ENCODE data around the gene FRY. TPM values are rescaled to one million over a fixed set of nuclear protein-coding genes. Genes with fewer than 3 reads are reported as not detected.

The FRY gene
- total and polyA plus RNA-seq, 2 of the 13 experiments (the other 11 are each of a cell fraction or from before 2014, with no cell fraction given) = 8.2 to 13.1 TPM

DNA sequence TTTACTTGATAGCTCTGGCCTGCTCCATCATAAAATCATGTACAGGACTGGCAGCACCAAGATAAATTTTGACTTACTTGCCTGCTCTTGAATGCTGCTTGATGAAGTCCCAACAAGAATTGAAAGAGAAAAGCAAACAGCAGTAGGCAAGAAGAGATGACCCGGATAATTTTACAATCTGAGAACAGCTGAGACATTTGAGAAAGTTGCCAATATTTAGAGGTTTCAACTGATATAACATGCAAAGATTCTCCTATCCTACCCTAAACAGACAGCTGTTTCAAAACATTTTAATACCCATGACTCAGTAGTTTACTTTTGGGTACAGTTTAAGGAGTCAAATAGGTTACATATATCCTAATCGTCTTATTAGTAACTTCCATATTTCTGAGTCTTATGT lies 5.9 kb downstream of the FRY start:
- Histone ChIP-seq H3K79me2 (ENCODE audit: insufficient read depth, low read length) (peaks cover 36% of the 10 kb centered on the region), H3K4me3 (replicated peaks in 1 of 3; ENCODE audit: insufficient read depth in 1 of 3, low read depth in 2 of 3, low read length in 3 of 3) (no peak overlapping the region), H4K20me1 (ENCODE audit: insufficient read depth, low read length) (no peaks in the 10 kb centered on the region), H3K36me3 (replicated peaks in 1 of 2; ENCODE audit: control insufficient read depth in 1 of 2, insufficient read depth in 2 of 2, low read length in 2 of 2) (peaks cover 5 to 6% of the 10 kb centered on the region in 2 experiments; a peak in 4 of 5 replicates), H2AFZ (ENCODE audit: low read length) (no peak overlapping the region), H3K4me2 (ENCODE audit: low read depth, low read length) (0 out of 2 replicates have a peak overlapping the region, but pooled peaks have one; percentile 64), H3K27ac (ENCODE audit: extremely low read length, insufficient read depth, low read length) (no peak overlapping the region), H3K9ac (ENCODE audit: insufficient read depth, low read depth, low read length) (no peak overlapping the region), H3K9me3 (ENCODE audit: low read length) (no peaks in the 10 kb centered on the region), H3K4me1 (ENCODE audit: insufficient read depth, low read length) (peaks cover 94% of the 10 kb centered on the region), H3K27me3 (ENCODE audit: control insufficient read depth in 1 of 2, insufficient read depth in 2 of 2, low read length in 2 of 2) (no peaks in the 10 kb centered on the region)
- ChIA-PET CTCF (ENCODE audit: low intra/inter-chr PET ratio, low total read pairs) (no interaction called here), POLR2A (no interaction called here)
- no peak for ATAC-seq
- FAIRE-seq = no peak
- in situ Hi-C loops (cut with HindIII; ENCODE audit: extremely low pct_ligation_motif_present, low pct_unique_long_range_greater_than_20kb) (loop anchor here (25.0 kb wide), 2 partner anchors 100 to 400 kb away; partner anchors contain the start of gene N4BP2L1), intact Hi-C loops (cut with micrococcal nuclease; ENCODE audit: unreplicated experiment) (no loop called here)
- TF ChIP-seq KDM4B (CRISPR knock-in tag; IDR thresholded peaks at IDR 0.05) = no peak
- TF ChIP-seq TBP (CRISPR knock-in tag; IDR thresholded peaks at IDR 0.05) = no peak
- no peak for TF ChIP-seq SMAD3 (CRISPR knock-in tag; IDR thresholded peaks at IDR 0.05)
- TF ChIP-seq, protein P1, sequence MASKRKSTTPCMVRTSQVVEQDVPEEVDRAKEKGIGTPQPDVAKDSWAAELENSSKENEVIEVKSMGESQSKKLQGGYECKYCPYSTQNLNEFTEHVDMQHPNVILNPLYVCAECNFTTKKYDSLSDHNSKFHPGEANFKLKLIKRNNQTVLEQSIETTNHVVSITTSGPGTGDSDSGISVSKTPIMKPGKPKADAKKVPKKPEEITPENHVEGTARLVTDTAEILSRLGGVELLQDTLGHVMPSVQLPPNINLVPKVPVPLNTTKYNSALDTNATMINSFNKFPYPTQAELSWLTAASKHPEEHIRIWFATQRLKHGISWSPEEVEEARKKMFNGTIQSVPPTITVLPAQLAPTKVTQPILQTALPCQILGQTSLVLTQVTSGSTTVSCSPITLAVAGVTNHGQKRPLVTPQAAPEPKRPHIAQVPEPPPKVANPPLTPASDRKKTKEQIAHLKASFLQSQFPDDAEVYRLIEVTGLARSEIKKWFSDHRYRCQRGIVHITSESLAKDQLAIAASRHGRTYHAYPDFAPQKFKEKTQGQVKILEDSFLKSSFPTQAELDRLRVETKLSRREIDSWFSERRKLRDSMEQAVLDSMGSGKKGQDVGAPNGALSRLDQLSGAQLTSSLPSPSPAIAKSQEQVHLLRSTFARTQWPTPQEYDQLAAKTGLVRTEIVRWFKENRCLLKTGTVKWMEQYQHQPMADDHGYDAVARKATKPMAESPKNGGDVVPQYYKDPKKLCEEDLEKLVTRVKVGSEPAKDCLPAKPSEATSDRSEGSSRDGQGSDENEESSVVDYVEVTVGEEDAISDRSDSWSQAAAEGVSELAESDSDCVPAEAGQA (IDR thresholded peaks at IDR 0.05; ENCODE audit: low read depth) = no peak
- TF ChIP-seq, protein P1 (CRISPR knock-in tag; IDR thresholded peaks at IDR 0.05; ENCODE audit: borderline replicate concordance) = no peak
- TF ChIP-seq HNRNPLL (IDR thresholded peaks at IDR 0.05; ENCODE audit: low read depth, low read length, poor library complexity, severe bottlenecking) = no peak
- TF ChIP-seq, protein P2, sequence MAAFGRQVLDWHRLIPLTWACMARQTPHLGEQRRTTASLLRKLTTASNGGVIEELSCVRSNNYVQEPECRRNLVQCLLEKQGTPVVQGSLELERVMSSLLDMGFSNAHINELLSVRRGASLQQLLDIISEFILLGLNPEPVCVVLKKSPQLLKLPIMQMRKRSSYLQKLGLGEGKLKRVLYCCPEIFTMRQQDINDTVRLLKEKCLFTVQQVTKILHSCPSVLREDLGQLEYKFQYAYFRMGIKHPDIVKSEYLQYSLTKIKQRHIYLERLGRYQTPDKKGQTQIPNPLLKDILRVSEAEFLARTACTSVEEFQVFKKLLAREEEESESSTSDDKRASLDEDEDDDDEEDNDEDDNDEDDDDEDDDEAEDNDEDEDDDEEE (CRISPR knock-in tag; IDR thresholded peaks at IDR 0.05) = no peak
- TF ChIP-seq ZNF672 (CRISPR knock-in tag; IDR thresholded peaks at IDR 0.05) = no peak
- TF ChIP-seq, protein P3, sequence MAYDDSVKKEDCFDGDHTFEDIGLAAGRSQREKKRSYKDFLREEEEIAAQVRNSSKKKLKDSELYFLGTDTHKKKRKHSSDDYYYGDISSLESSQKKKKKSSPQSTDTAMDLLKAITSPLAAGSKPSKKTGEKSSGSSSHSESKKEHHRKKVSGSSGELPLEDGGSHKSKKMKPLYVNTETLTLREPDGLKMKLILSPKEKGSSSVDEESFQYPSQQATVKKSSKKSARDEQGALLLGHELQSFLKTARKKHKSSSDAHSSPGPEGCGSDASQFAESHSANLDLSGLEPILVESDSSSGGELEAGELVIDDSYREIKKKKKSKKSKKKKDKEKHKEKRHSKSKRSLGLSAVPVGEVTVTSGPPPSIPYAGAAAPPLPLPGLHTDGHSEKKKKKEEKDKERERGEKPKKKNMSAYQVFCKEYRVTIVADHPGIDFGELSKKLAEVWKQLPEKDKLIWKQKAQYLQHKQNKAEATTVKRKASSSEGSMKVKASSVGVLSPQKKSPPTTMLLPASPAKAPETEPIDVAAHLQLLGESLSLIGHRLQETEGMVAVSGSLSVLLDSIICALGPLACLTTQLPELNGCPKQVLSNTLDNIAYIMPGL (CRISPR knock-in tag; IDR thresholded peaks at IDR 0.05; ENCODE audit: borderline replicate concordance in 1 of 2, low read depth in 1 of 2) = no peak
- TF ChIP-seq ZNF572 (CRISPR knock-in tag; IDR thresholded peaks at IDR 0.05) = no peak
- TF ChIP-seq ZNF850 (CRISPR knock-in tag; conservative IDR thresholded peaks at IDR 0.05) = no peak
- no peak for TF ChIP-seq CAMTA2 (CRISPR knock-in tag; IDR thresholded peaks at IDR 0.05; ENCODE audit: borderline replicate concordance)
- 42% methylated on average over 2 of the region's 2 CpGs for WGBS (ENCODE audit: low lambda C conversion rate)
- BruUV-seq (replicated peaks) = no TSS peak
- no peak for DNase-seq (ENCODE audit: low spot score)

All from HepG2 (cell line).